GM21717 (cell line): ENCODE measurements around the gene TRPM1.

Experiments used
- ATAC-seq: cut with Tn5 transposase; IDR thresholded peaks from one replicate; pipeline ENCODE4 v1.9.1; 2021; ENCODE audit warnings: mild to moderate bottlenecking, moderate library complexity; ENCODE audit not compliant: unreplicated experiment

The TRPM1 gene

DNA sequence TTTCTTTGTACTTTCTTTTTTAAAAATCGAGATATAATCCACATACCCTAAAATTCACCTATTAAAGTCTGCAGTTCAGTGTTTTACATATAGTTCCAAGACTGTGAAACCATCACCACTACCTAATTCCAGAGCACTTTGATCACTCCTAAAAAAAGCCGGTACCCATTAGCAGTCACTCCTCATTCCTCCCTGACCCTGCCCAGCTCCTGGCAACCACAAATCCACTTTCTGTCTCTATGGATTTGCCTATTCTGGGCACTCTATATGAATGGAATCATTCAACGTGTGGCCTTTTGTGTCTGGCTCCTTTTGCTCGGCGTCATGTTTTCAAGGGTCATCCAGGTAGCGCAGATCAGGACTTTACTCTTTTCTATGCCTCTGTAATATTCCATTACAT, 17.3 kb downstream of the TRPM1 start:
- ATAC-seq = no peak

DNA sequence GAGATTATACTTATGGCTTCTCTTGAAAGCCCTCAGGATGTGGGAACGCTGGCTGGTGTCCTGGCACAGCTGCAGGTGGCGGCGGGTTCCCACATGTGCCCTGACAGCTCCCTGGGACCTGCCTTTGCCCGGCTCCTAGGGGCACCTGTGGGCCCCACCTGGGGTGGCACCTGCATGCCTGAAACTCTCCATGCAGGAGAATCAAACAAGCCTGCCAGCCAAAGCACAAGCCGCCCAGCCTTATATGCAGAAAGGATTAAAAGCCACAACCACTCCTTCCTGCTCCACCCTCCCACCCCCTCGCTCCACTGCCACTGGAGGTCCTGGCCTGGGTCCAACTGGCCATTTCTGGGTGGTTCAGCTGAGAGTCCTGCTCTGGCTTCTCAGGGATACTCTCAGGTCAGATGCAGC, 18.1 kb downstream of the TRPM1 start:
- ATAC-seq = no peak

DNA sequence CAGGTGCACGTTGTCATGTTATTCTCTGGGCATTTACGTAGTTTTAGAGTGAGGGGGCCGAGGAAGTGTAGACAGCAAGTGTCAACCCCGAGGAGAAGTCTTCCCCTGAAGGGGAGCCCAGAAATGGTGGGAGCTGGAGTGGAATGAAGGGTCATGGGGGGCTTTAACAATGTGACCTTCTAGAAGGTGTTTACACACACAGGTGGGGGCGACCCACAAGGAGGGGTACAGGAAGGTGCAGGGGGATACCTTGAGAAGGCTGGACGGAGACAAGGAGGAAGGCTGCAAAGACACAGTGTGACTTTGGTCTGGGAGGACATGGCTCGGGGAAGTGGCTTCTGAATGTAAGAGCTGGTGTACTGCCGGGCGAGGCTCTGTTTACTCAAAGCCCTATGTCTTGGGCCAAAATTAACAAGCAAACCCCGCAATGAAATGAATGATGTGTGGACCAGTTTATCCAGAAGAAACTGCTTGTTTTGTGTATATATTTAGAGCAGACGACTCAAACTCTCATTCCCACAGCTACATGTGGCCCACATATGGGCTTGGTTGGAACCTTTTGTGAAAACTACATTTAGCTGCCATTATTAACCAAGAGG, 18.7 kb downstream of the TRPM1 start:
- no peak for ATAC-seq

DNA sequence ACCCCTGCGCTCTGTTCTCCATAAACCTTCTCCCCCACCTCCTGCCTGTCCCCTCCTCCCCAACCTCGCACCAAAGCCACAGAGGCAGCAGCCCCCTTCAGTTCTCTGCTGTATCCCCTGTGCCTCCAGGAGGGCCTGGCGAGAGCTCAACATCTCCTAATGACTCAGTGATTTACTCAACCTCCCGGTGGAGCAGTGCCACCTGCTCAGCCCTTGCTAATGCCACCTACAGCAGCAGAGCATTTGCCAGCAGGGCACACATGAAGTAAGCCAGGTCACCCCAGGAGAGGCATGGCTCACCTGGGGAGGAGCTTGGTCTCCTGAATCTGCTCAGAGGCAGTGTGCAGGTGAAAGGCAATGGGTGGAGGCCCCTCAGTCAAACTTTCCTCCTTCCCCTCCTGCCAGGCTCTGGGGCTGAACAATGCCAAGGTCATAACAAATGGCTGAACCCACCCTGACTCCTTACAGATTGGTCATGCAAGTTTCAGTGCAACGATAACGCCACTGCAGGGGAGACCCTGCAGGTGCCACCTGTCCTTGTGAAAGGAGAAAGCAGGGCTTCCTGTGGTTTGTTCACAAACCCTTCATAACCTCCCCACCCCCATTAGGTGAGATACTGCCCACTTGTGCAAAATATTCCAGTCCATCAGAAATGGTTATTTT, 19.8 kb downstream of the TRPM1 start:
- no peak for ATAC-seq

DNA sequence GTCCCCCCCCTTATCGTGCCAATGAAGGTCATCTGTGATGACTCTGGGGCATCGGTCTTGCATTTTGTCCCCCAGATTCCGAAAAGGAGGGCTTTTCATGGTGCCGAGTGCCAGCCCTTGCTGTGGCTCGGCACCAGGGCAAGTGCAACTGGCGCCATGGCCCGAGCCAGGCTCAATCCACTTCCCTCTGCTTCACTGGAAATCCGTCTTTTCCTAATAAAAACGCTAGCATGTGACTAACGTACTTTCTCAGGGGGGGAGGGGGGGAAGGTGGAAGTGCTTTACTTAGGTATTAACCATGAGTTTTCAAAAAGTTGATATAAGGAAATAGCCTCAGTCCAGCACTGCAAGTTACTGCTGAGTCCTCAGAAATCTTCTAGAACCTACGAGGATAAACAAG, 20.5 kb downstream of the TRPM1 start:
- no peak for ATAC-seq

DNA sequence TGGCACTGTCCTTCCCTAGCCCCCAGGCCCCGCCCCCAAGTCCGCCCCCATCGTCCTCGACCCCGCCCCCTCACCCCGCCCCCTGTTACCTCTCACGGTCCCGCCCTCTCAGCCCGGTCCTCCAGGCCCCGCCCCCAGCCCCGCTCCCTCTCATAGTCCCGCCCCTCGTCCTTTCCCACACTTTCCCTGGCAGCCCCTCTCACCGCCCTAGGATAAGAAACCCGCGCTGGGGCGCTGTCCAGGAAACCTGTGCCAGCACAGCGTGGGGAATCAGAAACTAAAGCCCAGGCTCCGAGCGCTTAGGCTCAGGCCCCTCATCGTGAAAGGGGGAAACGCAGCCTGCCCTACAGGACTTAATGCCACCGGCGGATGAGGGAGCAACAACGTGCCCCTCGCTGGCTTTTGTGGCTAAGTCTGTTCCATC, 20.9 kb downstream of the TRPM1 start:
- ATAC-seq = no peak

DNA sequence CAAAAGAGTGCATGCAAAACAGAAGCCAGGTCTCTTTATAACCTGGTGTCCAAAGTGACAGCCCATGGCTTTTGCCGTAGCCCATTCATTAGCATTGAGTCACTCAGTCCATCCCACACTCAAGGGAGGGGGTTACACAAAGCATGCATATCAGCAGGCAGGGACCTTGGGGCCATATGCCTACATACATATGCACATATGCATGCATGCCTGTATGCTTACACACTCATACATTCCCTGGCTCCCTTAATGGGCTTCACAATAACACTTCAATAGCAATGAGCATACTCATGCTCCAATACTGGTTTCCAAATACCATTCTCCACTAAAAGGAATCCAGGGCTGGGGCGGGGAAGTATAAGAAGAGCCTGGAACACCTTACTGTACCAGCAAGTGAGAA, 22.0 kb downstream of the TRPM1 start:
- no peak for ATAC-seq

DNA sequence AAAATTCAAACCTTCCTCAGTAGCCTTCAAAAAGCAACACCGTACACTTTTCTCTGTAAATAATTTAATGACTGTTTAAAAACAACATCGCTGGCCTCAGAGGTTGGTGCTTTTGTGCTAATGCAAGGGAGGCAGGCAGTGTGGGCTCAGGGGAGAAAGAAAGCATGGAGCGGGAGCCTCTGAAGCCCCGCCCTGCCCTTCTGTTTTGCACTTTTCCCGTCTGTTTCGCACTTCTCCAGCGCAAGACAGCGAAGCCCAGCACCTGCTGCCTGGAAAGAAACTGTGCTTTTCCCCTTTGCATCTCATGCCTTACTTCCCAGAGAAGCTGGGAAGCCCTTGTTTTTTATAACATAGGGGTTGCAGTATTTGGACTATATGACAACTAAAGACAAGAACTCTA, 23.1 kb downstream of the TRPM1 start:
- no peak for ATAC-seq

DNA sequence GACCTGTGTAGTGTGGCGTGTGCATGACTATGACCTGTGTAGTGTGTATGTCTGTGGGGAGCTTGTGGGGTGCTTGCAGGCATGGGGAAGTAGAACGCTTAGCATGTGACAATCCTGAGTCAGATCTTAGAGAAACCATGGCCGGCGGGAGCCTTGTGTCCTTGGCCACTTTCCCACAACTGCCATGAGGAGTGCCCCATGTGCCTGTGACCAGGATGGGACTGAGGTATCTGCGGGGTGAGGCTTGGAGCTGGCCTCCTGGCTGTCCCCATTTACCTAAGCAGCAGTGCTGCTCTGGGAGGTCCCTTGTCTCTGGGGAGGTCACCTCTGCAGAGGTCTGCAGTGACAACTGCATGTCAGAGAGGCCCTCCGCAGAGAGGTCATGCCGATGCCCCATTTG, 23.6 kb downstream of the TRPM1 start:
- no peak for ATAC-seq

DNA sequence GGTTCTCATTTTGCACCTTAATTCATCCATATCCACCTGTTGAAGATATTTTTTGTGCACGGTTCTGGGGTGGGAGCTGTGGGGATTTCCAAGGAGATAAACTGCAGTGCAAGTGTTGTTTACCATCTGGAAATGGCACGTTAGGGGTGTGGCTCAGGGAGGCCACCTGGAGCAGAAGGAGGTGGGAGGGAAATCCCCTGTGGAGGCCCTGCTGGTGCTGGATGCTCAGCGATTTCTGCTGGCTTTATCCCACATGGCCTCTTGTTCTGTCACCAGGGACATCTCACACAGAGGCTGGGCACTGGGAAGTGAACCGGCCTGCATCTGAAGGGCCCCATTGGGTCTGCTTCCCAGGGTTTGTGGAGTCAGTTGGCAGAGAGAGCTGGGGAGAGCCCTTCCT, 24.3 kb downstream of the TRPM1 start:
- ATAC-seq = no peak

DNA sequence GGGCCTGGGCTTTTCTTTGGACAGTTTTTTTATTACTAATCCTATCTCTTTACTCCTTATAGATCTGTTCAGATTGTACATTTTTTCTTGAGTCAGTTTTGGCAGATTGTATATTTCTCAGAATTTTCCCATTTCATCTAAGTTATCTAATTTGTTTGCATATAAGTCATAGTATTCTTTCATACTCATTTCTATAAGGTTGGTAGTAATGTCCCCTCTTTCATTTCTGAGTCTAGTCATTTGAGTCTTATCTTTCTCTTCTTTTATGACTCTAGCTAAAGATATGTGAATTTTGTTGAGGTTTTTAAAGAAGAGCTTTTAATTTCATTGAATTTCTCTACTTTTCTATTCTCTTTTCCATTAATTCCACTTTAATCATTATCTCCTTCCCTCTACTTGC, 27.2 kb downstream of the TRPM1 start:
- ATAC-seq = no peak

DNA sequence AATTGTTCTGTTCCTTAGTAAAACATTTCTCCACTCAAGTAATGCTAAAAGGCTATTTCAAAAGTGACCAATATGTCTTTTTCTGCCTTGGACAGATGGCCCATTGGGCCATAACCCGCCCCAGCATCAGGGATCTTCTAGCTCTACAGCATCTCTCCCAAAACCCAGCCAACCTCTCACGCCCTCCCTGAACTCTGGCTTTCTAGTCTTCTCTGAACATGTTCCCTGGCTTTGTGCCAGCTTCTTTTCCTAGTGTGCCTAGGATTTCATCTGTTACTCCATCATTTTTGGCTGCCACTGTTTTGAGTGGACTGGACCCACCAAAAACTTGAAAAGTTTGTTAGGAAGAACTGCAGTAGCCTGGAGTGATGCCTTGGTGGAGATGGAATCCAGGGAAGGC, 30.7 kb downstream of the TRPM1 start:
- no peak for ATAC-seq

DNA sequence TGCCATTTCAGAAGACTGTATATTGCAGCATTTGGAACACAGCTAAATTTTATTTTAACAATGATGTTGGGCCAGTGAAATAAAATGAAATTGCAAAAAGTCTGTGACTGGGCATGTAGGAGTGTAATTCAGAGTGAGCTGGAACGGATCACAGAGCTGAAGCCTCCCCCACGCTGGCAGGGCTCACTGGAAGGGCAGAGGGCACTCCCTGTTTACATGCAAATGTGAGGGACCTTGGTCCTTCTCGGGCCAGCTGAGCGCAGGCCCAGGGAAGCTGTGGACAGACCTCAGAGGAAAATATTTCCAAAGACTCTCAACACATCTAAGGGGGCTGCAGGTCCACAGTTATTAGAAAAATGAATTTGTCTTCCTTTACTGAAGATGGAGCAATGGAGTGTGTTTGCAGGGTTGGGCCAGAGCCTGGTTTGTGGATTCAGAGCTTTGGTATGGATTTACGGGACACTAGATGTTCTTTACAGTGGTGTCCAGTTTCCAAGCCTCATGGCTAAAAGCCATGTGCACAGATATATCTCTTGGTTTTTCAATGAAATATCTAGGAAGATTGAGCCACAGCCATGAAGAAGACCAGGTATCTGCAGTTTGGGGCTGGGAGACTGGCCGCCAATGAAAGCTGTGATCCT, 32.0 kb downstream of the TRPM1 start:
- no peak for ATAC-seq

DNA sequence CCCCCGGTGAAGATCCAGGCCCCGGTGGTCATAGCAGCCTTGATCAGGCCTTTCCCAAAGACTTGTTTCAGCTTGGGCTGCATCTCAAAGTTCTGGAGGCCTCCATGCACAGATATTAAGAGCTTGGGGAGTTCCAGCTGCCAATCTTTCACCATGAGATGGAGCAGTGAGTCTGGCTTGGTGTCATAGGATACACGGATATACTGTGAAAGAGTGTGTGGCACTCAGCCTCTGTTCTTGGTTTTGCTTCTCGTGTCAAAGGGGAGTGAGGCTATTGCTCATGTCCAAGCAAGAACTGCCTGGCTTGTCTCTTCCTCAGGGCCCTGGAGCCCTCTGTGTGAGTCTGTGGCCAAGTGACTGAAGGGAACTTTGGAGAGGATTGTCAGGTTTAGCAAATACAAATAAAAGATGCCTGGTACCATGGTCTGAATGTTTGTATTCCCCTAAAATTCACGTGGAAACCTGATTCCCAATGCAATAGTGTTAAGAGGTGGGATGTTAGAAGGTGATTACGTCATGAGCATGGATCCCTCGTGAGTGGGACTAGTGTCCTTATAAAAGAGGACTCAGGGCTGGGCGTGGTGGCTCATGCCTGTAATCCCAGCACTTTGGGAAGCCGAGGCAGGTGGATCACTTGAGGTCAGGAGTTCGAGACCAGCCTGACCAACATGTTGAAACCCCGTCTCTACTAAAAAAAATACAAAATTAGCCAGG, 33.5 kb downstream of the TRPM1 start:
- ATAC-seq = no peak

DNA sequence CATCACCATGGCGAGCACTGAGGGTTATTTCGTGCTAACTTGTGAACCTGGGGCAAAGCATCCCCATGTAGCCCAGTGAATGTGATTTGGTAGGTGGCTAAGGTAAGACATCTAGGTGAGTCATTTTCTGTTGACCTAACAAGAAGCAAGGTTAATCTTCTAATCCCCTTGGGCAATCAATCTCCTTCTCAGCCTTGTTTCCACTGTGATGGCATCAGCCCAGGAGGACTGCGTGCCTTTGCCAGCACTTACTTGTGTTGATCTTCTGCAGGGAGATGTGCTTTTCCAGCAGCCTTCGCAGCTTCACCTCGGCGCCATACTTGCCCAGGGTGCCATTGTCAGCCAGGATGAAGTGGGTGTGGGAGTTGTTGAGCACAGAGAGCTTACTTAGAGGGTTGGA, 35.7 kb downstream of the TRPM1 start:
- no peak for ATAC-seq

DNA sequence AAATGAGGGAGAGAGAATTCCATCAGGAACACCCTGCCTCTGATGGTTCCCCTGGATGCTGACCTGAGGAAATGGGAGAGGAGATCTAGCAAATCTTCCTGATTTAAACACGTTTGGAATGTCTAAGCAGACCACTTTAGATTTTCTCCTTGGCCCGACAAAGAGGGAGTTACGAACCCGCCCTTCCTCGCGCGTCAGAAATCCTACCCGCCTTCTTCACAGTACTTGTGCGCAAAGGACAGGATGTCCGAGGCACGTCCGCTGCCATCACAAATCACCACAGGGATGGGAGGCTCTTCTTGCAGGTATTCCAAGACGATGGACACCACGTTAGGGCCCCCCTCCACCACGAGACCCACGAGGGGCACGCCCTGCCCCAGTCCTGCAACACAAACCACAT, 38.6 kb downstream of the TRPM1 start:
- no peak for ATAC-seq

DNA sequence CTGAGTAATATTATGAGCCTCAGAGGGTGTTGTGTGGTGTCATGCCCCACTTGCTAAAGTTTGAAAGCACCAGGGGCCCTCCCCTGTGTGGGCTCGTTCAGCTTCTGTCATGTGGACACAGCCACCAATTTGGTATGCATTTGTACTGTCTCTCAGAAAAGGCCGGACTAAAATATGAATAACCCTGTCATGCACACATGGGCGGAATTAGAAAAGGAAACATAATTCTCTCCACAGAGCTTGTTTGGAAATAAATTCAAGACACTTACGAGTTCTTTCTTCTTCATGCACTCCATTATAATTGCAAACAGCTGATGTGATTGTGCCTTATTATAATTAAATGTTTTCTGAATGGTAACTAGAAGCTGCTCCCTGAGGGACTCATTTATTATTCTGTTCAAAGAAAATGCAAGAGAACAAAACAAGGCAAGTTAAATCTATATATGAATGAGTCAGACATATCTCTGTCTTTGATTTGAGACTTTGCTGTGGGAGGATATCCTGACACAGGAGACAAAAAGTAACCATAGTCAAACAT, 39.1 kb downstream of the TRPM1 start:
- ATAC-seq = no peak

DNA sequence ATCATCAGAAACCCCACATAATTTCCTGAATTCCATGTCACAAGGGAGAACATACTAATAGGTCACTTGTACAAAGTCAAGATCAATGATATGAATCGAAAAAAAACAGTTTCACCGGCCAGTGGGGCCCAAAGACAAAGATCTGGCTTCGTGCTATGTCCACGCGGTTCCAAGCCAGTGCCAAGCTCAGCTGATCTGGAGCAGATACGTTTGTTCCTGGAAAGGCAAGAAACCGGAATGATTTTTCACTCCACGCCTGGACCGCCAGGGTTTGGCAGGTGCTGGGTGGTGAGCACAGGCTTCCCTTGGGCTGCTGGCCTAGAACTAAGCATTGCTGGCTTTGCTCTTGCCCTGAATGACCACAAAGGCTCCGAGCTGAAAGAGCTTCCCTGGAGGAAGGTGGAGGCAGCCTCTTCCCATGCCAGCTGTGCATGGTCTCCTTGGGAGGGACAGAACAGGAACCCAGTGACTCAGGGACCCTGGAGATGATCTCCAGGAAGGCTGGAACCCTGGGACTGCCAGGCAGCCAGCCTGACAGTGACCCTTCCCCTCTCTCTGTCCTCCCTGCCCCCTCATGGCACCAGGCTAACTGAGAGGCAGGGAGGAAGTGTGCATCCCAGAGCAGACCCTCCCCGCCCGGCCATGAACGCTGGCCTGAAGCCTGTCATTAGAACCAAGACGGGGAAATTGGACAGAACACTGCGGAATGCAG, 40.9 kb downstream of the TRPM1 start:
- ATAC-seq = no peak

DNA sequence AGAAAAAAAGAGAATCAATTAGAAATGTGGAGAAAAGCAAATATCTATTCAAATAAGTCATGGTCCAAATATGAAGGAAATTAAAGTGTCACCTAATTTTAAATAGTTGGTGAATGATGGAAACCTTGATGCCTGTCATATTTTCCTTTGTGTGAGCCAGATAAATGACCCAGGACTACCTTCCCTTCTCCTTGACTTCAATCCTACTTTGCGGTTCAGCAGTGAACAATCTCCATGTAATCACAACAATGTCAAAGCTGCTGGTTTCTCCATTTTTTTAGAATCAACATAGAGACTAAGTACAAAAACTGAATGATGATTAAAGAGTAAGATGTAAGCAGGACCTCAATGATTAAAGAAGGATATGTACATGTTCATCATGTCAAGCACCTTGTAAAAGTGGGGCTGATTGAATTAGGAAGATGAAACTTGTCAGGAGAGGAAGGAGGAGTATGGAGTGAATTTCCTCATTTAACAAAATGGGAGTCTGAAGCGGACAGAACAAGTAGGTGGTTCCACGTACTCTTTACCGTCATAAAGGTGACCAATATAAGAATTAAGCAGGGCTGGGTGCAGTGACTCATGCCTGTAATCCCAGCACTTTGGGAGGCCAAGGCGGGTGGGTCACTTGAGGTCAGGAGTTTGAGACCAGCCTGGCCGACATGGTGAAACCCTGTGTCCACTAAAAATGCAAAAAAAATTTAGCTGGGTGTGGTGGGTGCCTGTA, 43.1 kb downstream of the TRPM1 start:
- ATAC-seq = no peak

DNA sequence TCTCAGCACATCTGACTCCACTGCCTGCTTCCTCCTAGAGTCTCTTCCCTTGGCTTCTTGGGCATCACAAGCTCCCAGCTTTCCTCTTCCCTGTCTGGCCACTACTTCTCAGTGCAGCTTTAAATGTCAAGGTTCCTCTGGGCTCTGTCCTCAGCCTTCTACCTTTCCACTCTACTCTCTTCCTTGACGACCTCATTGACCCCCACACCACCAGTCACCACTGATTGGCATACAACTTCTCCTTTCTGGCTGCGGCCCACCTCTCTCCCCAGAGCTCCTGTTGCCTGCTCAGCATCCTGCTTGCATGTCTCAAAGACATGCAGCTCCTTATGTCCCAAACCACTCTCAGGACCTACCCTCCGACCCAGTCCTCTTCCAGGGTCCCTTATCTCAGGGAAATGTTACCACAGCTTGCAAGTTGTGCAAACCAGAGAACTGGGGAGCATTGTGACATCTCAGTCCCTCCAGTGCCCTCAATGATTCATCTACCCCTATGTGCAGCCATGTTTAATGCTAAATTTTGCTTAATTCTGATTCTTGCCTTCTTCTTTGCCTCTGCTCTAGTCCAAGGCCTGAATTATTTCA, 49.9 kb downstream of the TRPM1 start:
- no peak for ATAC-seq
